Lung (tissue), 12 donors: ENCODE results near the gene SLC51A. TPM values are rescaled to one million over a fixed set of nuclear protein-coding genes. Genes with fewer than 3 reads are reported as not detected.
A peak's percentile ranks its signal among the peaks of the same experiment; 100 is the strongest.

Source experiments
- ATAC-seq: fragments of 200-7000 bp; cut with Tn5 transposase; one replicate; pipeline ENCODE4 v1.9.1; 2020; ENCODE audit warnings: moderate number of reproducible peaks; ENCODE audit not compliant: insufficient read depth, low FRiP score
- DNase-seq, 3 donors: peaks; one replicate each; pipeline ENCODE4 v3.0.0-alpha.2; 2013 to 2017
- H3K27ac ChIP-seq, 2 donors: one replicate each; pipeline ENCODE4 v1.5.1; 2013; ENCODE audit warnings: mild to moderate bottlenecking in 2 of 2, moderate library complexity in 2 of 2, control low read depth in 1 of 2, inconsistent platforms in 1 of 2, low read depth in 1 of 2, low read length in 1 of 2
- H3K27me3 ChIP-seq, 3 donors: one replicate each; pipeline ENCODE4 v1.5.1; 2013; ENCODE audit warnings: low read length in 2 of 3; ENCODE audit not compliant: control insufficient read depth in 3 of 3, insufficient read depth in 3 of 3
- H3K36me3 ChIP-seq, 4 donors: one replicate each; pipeline ENCODE4 v1.5.1; 2013; ENCODE audit warnings: low read length in 4 of 4, mild to moderate bottlenecking in 1 of 4, moderate library complexity in 1 of 4; ENCODE audit not compliant: control insufficient read depth in 4 of 4, insufficient read depth in 4 of 4
- H3K4me1 ChIP-seq, 5 donors: one replicate each; pipeline ENCODE4 v1.5.1; 2013; ENCODE audit warnings: low read length in 5 of 5, mild to moderate bottlenecking in 2 of 5, moderate library complexity in 1 of 5; ENCODE audit not compliant: control insufficient read depth in 5 of 5, insufficient read depth in 5 of 5
- H3K4me3 ChIP-seq: one replicate; pipeline ENCODE4 v1.5.1; 2013; ENCODE audit warnings: mild to moderate bottlenecking, control low read depth, moderate library complexity
- H3K9ac ChIP-seq, 2 donors: one replicate each; pipeline ENCODE4 v1.5.1; 2013; ENCODE audit warnings: low read length in 2 of 2, control low read depth in 1 of 2; ENCODE audit not compliant: insufficient read depth in 1 of 2
- H3K9me3 ChIP-seq, 4 donors: one replicate each; pipeline ENCODE4 v1.5.1; 2013; ENCODE audit warnings: low read length in 3 of 4, mild to moderate bottlenecking in 1 of 4, moderate library complexity in 1 of 4; ENCODE audit not compliant: control insufficient read depth in 4 of 4, insufficient read depth in 3 of 4
- WGBS, 2 donors: extraction: QIAGEN DNeasy Blood & Tissue Kit; methylation state at CpG; one replicate each; pipeline ENCODE4 v1.1.7; 2013; 5-methylcytosine and 5-hydroxymethylcytosine counted together
- polyA plus RNA-seq, 2 donors: library from polyadenylated mRNA; stranded (reverse); fragments of 200-250 nt; gene quantifications; one replicate each; pipeline ENCODE4 v1.2.1, GENCODE V29; 2013
- total RNA-seq, 2 donors: library from RNA; depleted of rRNA in 1 of 2; stranded (reverse); fragments of >200 nt in 1 of 2; gene quantifications; one replicate each; pipeline ENCODE4 v1.2.1, GENCODE V29; 2014 to 2021
- TF ChIP-seq, protein P1 (sequence below): IDR thresholded peaks from 2 replicates; pipeline ENCODE4 v1.5.1; 2012; ENCODE audit warnings: mild to moderate bottlenecking; ENCODE audit errors: control extremely low read depth, extremely low read depth
- donor health status: control.
- donor health status: control.
- donor health status: Bipolar disorder and iron deficiency.
- donor health status: healthy.
- donor health status: DM: yes; HTN: yes; CAD: no.

The SLC51A gene
- total and polyA plus RNA-seq, 4 donors, result 0.73 to 7.2 (median 1.9) TPM

DNA sequence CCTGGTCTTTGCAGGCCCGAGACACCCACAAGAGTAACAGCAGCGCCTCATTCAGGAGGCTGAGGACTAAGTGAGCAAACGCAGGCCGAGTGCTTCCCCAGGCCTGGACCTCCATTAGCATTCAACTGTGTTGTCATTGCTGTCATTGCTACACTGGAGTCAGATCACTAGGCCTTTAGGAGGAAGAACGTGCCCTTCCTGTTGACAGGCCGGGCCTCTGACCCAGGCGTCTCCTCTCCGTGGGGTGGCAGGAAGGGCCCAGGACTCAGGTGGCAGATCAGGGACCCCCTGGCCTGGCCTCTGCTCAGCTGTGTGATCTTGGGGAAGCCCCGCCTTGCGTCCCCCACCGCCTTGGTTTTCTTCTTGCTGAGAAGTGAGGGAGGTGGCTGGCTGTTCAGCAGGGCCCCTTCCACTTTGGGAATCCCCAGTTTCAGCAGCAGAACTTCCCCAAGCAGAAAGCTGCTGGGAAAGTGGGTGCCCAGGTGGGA is 24.3 kb upstream of the SLC51A start:
- H3K9ac ChIP-seq, result no peak overlapping the region
- H3K27ac ChIP-seq, result peak overlapping the region in 1 of 2 donors; percentile 23
- no peaks in the 10 kb centered on the region for H3K36me3 ChIP-seq
- no peaks in the 10 kb centered on the region for H3K9me3 ChIP-seq
- H3K27me3 ChIP-seq, result no peaks in the 10 kb centered on the region
- H3K4me1 ChIP-seq, result peaks cover 0 to 19% (median under 1%) of the 10 kb centered on the region in 5 donors
- TF ChIP-seq, protein P1, sequence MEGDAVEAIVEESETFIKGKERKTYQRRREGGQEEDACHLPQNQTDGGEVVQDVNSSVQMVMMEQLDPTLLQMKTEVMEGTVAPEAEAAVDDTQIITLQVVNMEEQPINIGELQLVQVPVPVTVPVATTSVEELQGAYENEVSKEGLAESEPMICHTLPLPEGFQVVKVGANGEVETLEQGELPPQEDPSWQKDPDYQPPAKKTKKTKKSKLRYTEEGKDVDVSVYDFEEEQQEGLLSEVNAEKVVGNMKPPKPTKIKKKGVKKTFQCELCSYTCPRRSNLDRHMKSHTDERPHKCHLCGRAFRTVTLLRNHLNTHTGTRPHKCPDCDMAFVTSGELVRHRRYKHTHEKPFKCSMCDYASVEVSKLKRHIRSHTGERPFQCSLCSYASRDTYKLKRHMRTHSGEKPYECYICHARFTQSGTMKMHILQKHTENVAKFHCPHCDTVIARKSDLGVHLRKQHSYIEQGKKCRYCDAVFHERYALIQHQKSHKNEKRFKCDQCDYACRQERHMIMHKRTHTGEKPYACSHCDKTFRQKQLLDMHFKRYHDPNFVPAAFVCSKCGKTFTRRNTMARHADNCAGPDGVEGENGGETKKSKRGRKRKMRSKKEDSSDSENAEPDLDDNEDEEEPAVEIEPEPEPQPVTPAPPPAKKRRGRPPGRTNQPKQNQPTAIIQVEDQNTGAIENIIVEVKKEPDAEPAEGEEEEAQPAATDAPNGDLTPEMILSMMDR, result no peak
- no peak overlapping the region for H3K4me3 ChIP-seq
- ATAC-seq (no peak), DNase-seq (no peak)
- WGBS, 2 donors, result 33 to 58% methylated on average over 11 of the region's 11 CpGs

DNA sequence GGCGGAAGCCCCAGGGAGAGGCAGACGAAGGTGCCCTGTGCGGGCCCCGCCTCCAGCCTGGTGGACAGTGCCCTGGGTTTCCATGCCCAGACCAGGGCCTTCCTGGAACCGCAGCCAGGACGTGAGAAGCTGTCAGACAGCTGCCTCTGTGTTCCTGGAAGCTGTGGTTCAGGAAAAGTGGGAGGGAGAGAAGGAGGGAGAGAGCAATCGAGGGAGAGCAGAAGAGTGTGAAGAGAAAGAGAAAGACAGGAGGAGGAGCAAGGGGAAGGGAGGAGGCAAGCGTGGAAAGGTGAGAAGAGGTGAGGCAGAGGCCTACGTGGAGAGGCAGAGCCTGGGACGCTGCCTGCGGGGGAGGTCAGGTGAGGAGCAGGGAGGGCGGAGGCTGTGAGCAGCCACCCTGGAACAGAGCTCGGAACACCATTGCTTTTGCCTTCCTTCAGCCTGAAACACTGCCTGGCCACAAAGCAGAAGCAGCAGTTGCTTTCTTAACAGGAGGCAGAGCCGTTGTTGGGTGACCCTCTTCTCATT is 23.7 kb upstream of the SLC51A start:
- no peaks in the 10 kb centered on the region for H3K9me3 ChIP-seq
- TF ChIP-seq, protein P1, result no peak
- H3K9ac ChIP-seq, result peak overlapping the region in 1 of 2 donors; percentile 4
- DNase-seq, result no peak
- peaks cover 0 to 19% (median 0%) of the 10 kb centered on the region in 5 donors for H3K4me1 ChIP-seq
- peak overlapping the region in 1 of 2 donors; percentile 23 for H3K27ac ChIP-seq
- H3K36me3 ChIP-seq, result no peaks in the 10 kb centered on the region
- H3K27me3 ChIP-seq, result no peaks in the 10 kb centered on the region
- ATAC-seq, result no peak
- 30 to 42% methylated on average over 14 of the region's 14 CpGs for WGBS, 2 donors
- H3K4me3 ChIP-seq, result no peak overlapping the region

DNA sequence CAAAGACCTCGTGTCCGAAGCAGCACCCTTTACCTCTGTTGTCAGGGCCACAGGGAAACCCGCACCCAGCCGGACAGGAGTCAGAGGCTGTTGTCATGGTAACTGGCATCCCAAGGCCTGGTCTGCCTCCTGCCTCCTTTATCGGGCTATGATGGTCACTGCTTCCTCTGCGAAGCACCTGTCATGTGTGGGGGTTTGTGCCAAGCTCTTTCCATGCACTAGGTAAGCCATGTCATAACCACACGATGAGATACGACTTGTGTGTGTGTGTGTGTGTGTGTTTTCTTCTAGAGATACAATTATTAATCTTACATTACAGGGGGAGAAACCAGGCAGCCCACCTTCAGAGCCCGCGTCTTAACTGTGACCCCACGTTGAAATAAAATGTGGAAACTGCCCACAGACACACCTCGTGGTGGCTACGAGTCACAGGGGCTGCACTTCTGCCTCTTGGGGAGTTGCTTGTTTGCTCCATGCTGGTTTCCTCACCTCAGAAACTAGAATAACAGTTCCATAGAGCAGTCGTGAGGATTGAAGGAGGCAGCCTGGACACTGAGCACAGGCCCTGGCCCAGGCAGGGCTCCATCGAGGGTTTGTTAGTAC is 23.1 kb upstream of the SLC51A start:
- Histone ChIP-seq H3K27ac (peak overlapping the region; percentile 23 to 24), H3K9ac (no peak overlapping the region), H3K27me3 (no peaks in the 10 kb centered on the region), H3K4me3 (no peak overlapping the region), H3K9me3 (no peaks in the 10 kb centered on the region), H3K4me1 (peaks cover 0 to 19% (median 0%) of the 10 kb centered on the region in 5 donors), H3K36me3 (no peaks in the 10 kb centered on the region)
- WGBS, 2 donors, result 55 to 68% methylated on average over 15 of the region's 15 CpGs
- DNase-seq, result no peak
- TF ChIP-seq, protein P1, result no peak
- no peak for ATAC-seq
